Stimulated activated CD8-positive, alpha-beta memory T cell treated with anti-CD3 and anti-CD28 coated beads, Interleukin-12 subunit alpha, Interleukin-12 subunit beta, amount 100 ng/mL, for 24 hours (primary cell): ENCODE data around the gene YIF1A.
"Not testable (repeated sequence)": the region's sequence is repeated elsewhere in the genome, so short reads cannot be mapped to it uniquely, and the experiment has no call there.

ENCODE experiments used
- DNase-seq: peaks from one replicate; pipeline ENCODE4 v3.0.0-alpha.2; 2020; ENCODE audit errors: extremely low read depth

YIF1A gene

GRCh38 chr11:66326261-66327111, 37.5 kb upstream of the YIF1A start:
- DNase-seq = no peak

GRCh38 chr11:66325263-66325671, 36.3 kb upstream of the YIF1A start:
- DNase-seq = no peak

- DNase-seq = no peak
Measured at GRCh38 chr11:66324664-66325063, 35.7 kb upstream of the YIF1A start.

GRCh38 chr11:66323684-66324083, 34.7 kb upstream of the YIF1A start:
- no peak for DNase-seq

GRCh38 chr11:66322732-66323427, 33.9 kb upstream of the YIF1A start:
- no peak for DNase-seq

GRCh38 chr11:66321606-66322005, 32.7 kb upstream of the YIF1A start:
- no peak for DNase-seq

GRCh38 chr11:66320748-66321147, 31.8 kb upstream of the YIF1A start:
- DNase-seq = not testable (repeated sequence)

- DNase-seq = not testable (repeated sequence)
Measured at GRCh38 chr11:66320289-66320688, 31.3 kb upstream of the YIF1A start.

- no peak for DNase-seq
Measured at GRCh38 chr11:66318600-66318970, 29.6 kb upstream of the YIF1A start.

GRCh38 chr11:66317723-66318599, 29.0 kb upstream of the YIF1A start:
- DNase-seq = no peak

- DNase-seq = no peak
Measured at GRCh38 chr11:66317322-66317722, 28.4 kb upstream of the YIF1A start.

- no peak for DNase-seq
Measured at GRCh38 chr11:66316849-66317251, 27.9 kb upstream of the YIF1A start, which contains the start of gene CD248. Gene CD248 (minus strand): TSS chr11:66317044. CDS start chr11:66317027, 17 bp downstream.

GRCh38 chr11:66315921-66316811, 27.2 kb upstream of the YIF1A start:
- DNase-seq = no peak

- no peak for DNase-seq
Measured at GRCh38 chr11:66315498-66315885, 26.5 kb upstream of the YIF1A start.

- no peak for DNase-seq
Measured at GRCh38 chr11:66314561-66315497, 25.9 kb upstream of the YIF1A start.

- no peak for DNase-seq
Measured at GRCh38 chr11:66314186-66314501, 25.2 kb upstream of the YIF1A start.

- DNase-seq = no peak
Measured at GRCh38 chr11:66313321-66314185, 24.6 kb upstream of the YIF1A start.

GRCh38 chr11:66312549-66313320, 23.8 kb upstream of the YIF1A start:
- DNase-seq = peak; percentile 94
